Stimulated activated CD4-positive, alpha-beta T cell treated with anti-CD3 and anti-CD28 coated beads, Interleukin-1b, Interleukin-23, amount 100 ng/mL, for 1 hour (primary cell): ENCODE results near the gene UQCC2.

Experiments
- DNase-seq, 2 donors: peaks; one replicate each; pipeline ENCODE4 v3.0.0-alpha.2; 2020; ENCODE audit warnings: low read depth in 2 of 2

UQCC2 gene

DNA sequence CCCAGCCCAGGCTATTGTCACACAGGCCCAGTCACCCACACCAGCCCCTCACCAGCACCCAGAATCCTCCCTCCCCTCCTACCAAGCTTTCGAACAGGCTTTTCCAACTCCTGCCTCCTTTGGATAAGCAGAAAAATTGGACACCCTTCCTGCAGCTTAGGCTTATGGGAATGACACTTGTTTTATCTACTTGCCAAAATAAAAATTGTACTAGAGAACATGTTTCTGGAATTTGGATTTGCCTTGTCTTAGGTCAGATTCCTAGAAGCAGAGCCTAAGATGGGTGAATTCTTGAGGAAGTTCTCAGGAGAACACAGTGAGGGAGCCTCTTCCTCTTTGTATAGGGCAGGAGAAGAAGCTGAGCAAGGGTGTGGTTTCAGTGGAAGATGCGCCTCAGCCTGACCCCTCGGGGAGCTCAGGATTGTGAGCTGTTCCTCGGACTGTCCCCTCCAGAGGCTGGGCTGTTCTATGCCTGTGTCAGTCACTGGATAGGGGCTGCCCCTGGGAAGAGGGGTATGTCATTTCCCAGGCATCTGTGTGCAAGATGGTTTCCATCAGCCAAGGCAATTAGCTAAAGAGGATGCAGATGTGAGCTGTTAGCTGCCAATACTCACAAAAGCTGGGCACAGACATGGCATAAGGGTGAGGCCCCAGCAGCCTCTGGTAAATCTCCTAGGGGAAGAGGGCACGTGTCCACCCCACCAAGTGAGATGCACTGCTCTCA, 56.5 kb downstream of the UQCC2 start:
- no peak for DNase-seq

DNA sequence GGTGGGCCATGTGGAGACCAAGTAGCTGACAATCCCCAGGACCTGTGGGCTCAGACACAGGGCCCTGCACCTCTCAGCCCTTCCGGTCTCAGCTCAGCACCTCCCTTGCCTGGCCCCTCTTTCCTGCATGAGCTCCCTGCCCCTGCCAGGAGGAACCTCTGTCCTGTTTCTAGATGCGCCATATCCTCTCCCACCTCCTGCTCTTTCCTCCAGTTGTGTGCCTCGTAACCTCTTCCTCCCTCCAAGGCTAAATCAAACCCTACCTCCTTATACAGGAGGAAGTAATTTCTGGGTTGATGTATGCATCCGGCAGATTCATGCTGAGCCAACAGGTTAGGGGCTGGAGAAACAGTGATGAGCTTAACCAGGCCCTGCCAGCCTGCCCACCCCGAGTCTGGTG, 59.5 kb downstream of the UQCC2 start:
- no peak for DNase-seq

DNA sequence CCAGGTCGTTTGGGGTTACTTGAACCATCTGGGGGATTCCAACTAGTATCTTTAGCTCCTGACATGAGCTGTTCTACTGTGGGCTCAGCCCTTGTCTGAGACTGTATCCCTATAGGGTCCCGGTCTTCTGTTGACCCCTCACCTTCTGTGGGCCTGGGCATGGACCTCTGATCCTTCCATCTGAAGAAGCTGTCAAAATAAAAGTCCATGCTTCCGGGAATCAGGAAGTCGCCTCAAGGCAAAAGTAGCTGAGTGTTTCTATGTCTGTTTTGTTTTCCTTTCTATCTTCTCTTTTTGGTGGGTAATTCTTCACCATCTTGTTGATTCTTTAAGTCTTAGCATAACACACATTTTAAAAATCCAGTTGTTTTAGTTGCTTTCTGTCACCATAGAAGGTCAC, 60.1 kb downstream of the UQCC2 start:
- DNase-seq, result no peak
